PC-9 (cell line): Measurements from ENCODE around the gene FRMD4B. TPM values are rescaled to one million over a fixed set of nuclear protein-coding genes. Genes with fewer than 3 reads are reported as not detected.

Source experiments
- BruUV-seq: library from RNA; stranded (reverse); fragments of 400-500 nt; replicated peaks from 2 replicates; lab custom pipeline; 2021; lab: Mats Ljungman, UMichigan
- CTCF ChIA-PET: fragments of 300-600 bp; sonication (Branson Sonifier 250); formaldehyde crosslinking; loops from one replicate; lab custom pipeline; 2022; ENCODE audit warnings: antibody characterized with exemption; lab: Charles Lee
- POLR2A ChIA-PET: fragments of 300-600 bp; sonication (Branson Sonifier 250); formaldehyde crosslinking; loops from one replicate; lab custom pipeline; 2022; ENCODE audit warnings: antibody characterized with exemption; ENCODE audit not compliant: unreplicated experiment; lab: Charles Lee
- DNase-seq, 2 experiments: peaks; one replicate each; pipeline versions ENCODE4 v3.0.0 to v3.0.0-alpha.2; 2015 to 2022; ENCODE audit warnings: mixed read lengths in 1 of 2
- H2AFZ ChIP-seq: fragments of 200-600 bp; sonication (generic); 2 replicates; pipeline ENCODE4 v1.8.1; 2017; ENCODE audit warnings: antibody characterized with exemption
- H3F3A ChIP-seq: fragments of 200-600 bp; sonication (generic); 2 replicates; pipeline ENCODE4 v1.8.1; 2017; ENCODE audit warnings: antibody characterized with exemption, mild to moderate bottlenecking, low read depth; ENCODE audit not compliant: insufficient read depth
- H3K27ac ChIP-seq: fragments of 200-600 bp; sonication (generic); 2 replicates; pipeline ENCODE4 v1.6.1; 2016; ENCODE audit warnings: mixed run types
- H3K27me3 ChIP-seq: fragments of 200-600 bp; sonication (generic); 2 replicates; pipeline ENCODE4 v1.6.1; 2016; ENCODE audit warnings: low read depth, mixed run types; ENCODE audit not compliant: insufficient read depth
- H3K36me3 ChIP-seq: fragments of 200-600 bp; sonication (generic); 2 replicates; pipeline ENCODE4 v1.6.1; 2016; ENCODE audit warnings: low read depth, mixed run types
- H3K4me1 ChIP-seq: fragments of 200-600 bp; sonication (generic); replicated peaks from 2 replicates; pipeline ENCODE4 v1.6.1; 2016; ENCODE audit warnings: mixed run types; ENCODE audit not compliant: insufficient read depth
- H3K4me2 ChIP-seq: fragments of 200-600 bp; sonication (generic); 2 replicates; pipeline ENCODE4 v1.6.1; 2017; ENCODE audit warnings: mixed run types
- H3K4me3 ChIP-seq: fragments of 200-600 bp; sonication (generic); 2 replicates; pipeline ENCODE4 v1.6.1; 2016; ENCODE audit warnings: mixed run types
- H3K79me2 ChIP-seq: fragments of 200-600 bp; sonication (generic); 2 replicates; pipeline ENCODE4 v1.6.1; 2017; ENCODE audit warnings: low read depth, mixed run types
- H3K9me2 ChIP-seq: fragments of 200-600 bp; sonication (generic); 2 replicates; pipeline ENCODE4 v1.8.1; 2017; ENCODE audit warnings: mild to moderate bottlenecking; ENCODE audit not compliant: insufficient read depth
- H3K9me3 ChIP-seq: fragments of 200-600 bp; sonication (generic); 2 replicates; pipeline ENCODE4 v1.8.1; 2016; ENCODE audit warnings: low read depth; ENCODE audit not compliant: insufficient read depth
- H4K20me1 ChIP-seq: fragments of 200-600 bp; sonication (generic); 2 replicates; pipeline ENCODE4 v1.8.1; 2017; ENCODE audit not compliant: insufficient read depth
- CTCF ChIP-seq: fragments of 200-600 bp; sonication (generic); conservative IDR thresholded peaks from 2 replicates; pipeline ENCODE4 v1.6.1; 2017; ENCODE audit warnings: mixed run types, antibody characterized with exemption, mild to moderate bottlenecking, moderate library complexity
- EZH2 ChIP-seq: fragments of 200-600 bp; sonication (generic); IDR thresholded peaks from 2 replicates; pipeline ENCODE4 v1.8.0; 2017; ENCODE audit warnings: antibody characterized with exemption, low read depth
- intact Hi-C: fragments of 100-400 bp; cut with micrococcal nuclease; formaldehyde crosslinking; loops from one replicate; pipeline ENCODE4 v1.10.0; 2022; ENCODE audit not compliant: unreplicated experiment
- total RNA-seq: library from RNA; stranded (reverse); gene quantifications from 2 replicates; pipeline ENCODE4 v1.2.3, GENCODE V29; 2021

Gene FRMD4B
- total RNA-seq, 1 experiment from 2014 or later = 10.2 TPM

- Histone ChIP-seq H3K79me2 (no peaks in the 10 kb centered on the region), H3K4me2 (no peak overlapping the region), H3K27ac (no peak overlapping the region), H3K4me3 (no peak overlapping the region), H3K36me3 (no peaks in the 10 kb centered on the region), H2AFZ (no peak overlapping the region), H3K4me1 (no peaks in the 10 kb centered on the region), H3K9me3 (no peaks in the 10 kb centered on the region), H4K20me1 (no peaks in the 10 kb centered on the region), H3K27me3 (no peaks in the 10 kb centered on the region), H3K9me2 (no peaks in the 10 kb centered on the region), H3F3A (no peaks in the 10 kb centered on the region)
- intact Hi-C loops = no loop called here
- ChIA-PET CTCF (no interaction called here), POLR2A (no interaction called here)
- DNase-seq = no peak
- BruUV-seq = no TSS peak
- TF ChIP-seq CTCF = no peak
- no peak for TF ChIP-seq EZH2
These were observed 32.4 kb downstream of the FRMD4B start for GRCh38 chr3:69353503-69353902.

GRCh38 chr3:69353088-69353478 lies 32.8 kb downstream of the FRMD4B start:
- intact Hi-C loops = no loop called here
- no peaks in the 10 kb centered on the region for H4K20me1 ChIP-seq
- no peaks in the 10 kb centered on the region for H3K79me2 ChIP-seq
- TF ChIP-seq EZH2 (no peak), CTCF (no peak)
- H3K36me3 ChIP-seq = no peaks in the 10 kb centered on the region
- DNase-seq = no peak
- H2AFZ ChIP-seq = no peak overlapping the region
- H3K27ac ChIP-seq = no peak overlapping the region
- no peaks in the 10 kb centered on the region for H3K27me3 ChIP-seq
- no peaks in the 10 kb centered on the region for H3F3A ChIP-seq
- no TSS peak for BruUV-seq
- no peaks in the 10 kb centered on the region for H3K4me1 ChIP-seq
- no peaks in the 10 kb centered on the region for H3K9me3 ChIP-seq
- ChIA-PET POLR2A (no interaction called here), CTCF (no interaction called here)
- H3K4me3 ChIP-seq = no peak overlapping the region
- no peaks in the 10 kb centered on the region for H3K9me2 ChIP-seq
- H3K4me2 ChIP-seq = no peak overlapping the region

GRCh38 chr3:69352305-69353087 lies 33.4 kb downstream of the FRMD4B start:
- intact Hi-C loops = no loop called here
- no peaks in the 10 kb centered on the region for H3K4me1 ChIP-seq
- TF ChIP-seq EZH2 (no peak), CTCF (no peak)
- H3K27me3 ChIP-seq = no peaks in the 10 kb centered on the region
- no peak overlapping the region for H3K27ac ChIP-seq
- ChIA-PET POLR2A (no interaction called here), CTCF (no interaction called here)
- no peaks in the 10 kb centered on the region for H3F3A ChIP-seq
- H3K9me2 ChIP-seq = no peaks in the 10 kb centered on the region
- H3K79me2 ChIP-seq = no peaks in the 10 kb centered on the region
- H3K9me3 ChIP-seq = no peaks in the 10 kb centered on the region
- H4K20me1 ChIP-seq = no peaks in the 10 kb centered on the region
- no peak overlapping the region for H3K4me3 ChIP-seq
- no peaks in the 10 kb centered on the region for H3K36me3 ChIP-seq
- no peak overlapping the region for H2AFZ ChIP-seq
- H3K4me2 ChIP-seq = no peak overlapping the region
- DNase-seq = no peak
- no TSS peak for BruUV-seq
